Vagina (tissue), 2 donors: ENCODE results near the gene OLFML2B.

Source experiments
- POLR2A ChIP-seq, 2 donors: fragments of 450-650 bp; IDR thresholded peaks; one replicate each; pipeline ENCODE4 v1.6.1; 2017; ENCODE audit warnings: antibody characterized with exemption in 2 of 2, mild to moderate bottlenecking in 2 of 2, moderate library complexity in 2 of 2
- POLR2AphosphoS5 ChIP-seq, 2 donors: sonication (generic); formaldehyde crosslinking; IDR thresholded peaks; one replicate each; pipeline ENCODE4 v1.9.0; 2017; ENCODE audit warnings: antibody characterized with exemption in 2 of 2, mild to moderate bottlenecking in 2 of 2, low read depth in 1 of 2; ENCODE audit not compliant: insufficient read depth in 1 of 2

DNA sequence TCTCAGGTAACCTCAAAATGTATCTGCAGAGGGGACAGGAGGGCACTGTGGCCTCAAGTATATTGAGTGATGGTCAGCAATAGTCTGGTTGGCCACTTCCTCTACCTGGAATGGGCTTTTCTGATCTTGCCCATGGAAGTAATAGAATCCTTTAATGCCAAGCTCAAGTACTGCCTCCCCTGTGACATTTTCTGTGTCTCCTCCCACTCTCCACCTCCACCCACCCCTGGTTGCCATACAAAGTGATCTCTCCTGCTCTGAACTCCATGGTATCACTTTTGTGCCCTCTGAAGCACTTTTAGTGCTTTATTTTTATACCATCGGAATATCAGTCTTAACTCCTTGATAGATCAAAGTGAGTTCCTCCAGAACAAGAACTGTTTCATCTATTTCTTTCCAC, 36.6 kb upstream of the OLFML2B start:
- TF ChIP-seq POLR2AphosphoS5 (IDR thresholded peaks at IDR 0.05; ENCODE audit: insufficient read depth in 1 of 2, low read depth in 1 of 2) = no peak
- TF ChIP-seq POLR2A (IDR thresholded peaks at IDR 0.05) = no peak
